ENCODE measurements around the gene NCK1.
"Not testable (repeated sequence)": the region's sequence is repeated elsewhere in the genome, so short reads cannot be mapped to it uniquely, and the experiment has no call there.

The NCK1 gene

GRCh38 chr3:136959599-136959998, 97.6 kb downstream of the NCK1 start:
- Mint-ChIP-seq H3K4me3 (no peak overlapping the region), H3K27me3 (no peaks in the 10 kb centered on the region), H3K36me3 (ENCODE audit: insufficient read depth) (peaks cover 4% of the 10 kb centered on the region), H3K9me3 (no peaks in the 10 kb centered on the region), H3K4me1 (peaks cover 25% of the 10 kb centered on the region), H3K27ac (ENCODE audit: low read depth) (no peak overlapping the region)
- ATAC-seq (replicated peaks; ENCODE audit: extremely low read depth, poor library complexity, severe bottlenecking): no peak
- no peak for DNase-seq (ENCODE audit: low spot score in 2 of 2)

GRCh38 chr3:136960838-136961836, 99.1 kb downstream of the NCK1 start:
- Mint-ChIP-seq H3K4me1 (peaks cover 13% of the 10 kb centered on the region), H3K36me3 (ENCODE audit: insufficient read depth) (peaks cover 4% of the 10 kb centered on the region), H3K27ac (ENCODE audit: low read depth) (no peak overlapping the region), H3K27me3 (no peaks in the 10 kb centered on the region), H3K4me3 (no peak overlapping the region), H3K9me3 (no peaks in the 10 kb centered on the region)
- ATAC-seq (replicated peaks; ENCODE audit: extremely low read depth, poor library complexity, severe bottlenecking) (no peak), DNase-seq (ENCODE audit: low spot score in 2 of 2) (no peak)

GRCh38 chr3:136962927-136963326, 100.9 kb downstream of the NCK1 start:
- DNase-seq (ENCODE audit: low spot score in 2 of 2): no peak
- no peak for ATAC-seq (replicated peaks; ENCODE audit: extremely low read depth, poor library complexity, severe bottlenecking)
- H3K4me1 Mint-ChIP-seq: peaks cover 6% of the 10 kb centered on the region
- H3K36me3 Mint-ChIP-seq (ENCODE audit: insufficient read depth): peaks cover 2% of the 10 kb centered on the region
- no peak overlapping the region for H3K27ac Mint-ChIP-seq (ENCODE audit: low read depth)
- no peak overlapping the region for H3K4me3 Mint-ChIP-seq
- no peaks in the 10 kb centered on the region for H3K27me3 Mint-ChIP-seq
- no peaks in the 10 kb centered on the region for H3K9me3 Mint-ChIP-seq

- not testable (repeated sequence) for H3K36me3 Mint-ChIP-seq (ENCODE audit: insufficient read depth); H3K27ac Mint-ChIP-seq (ENCODE audit: low read depth); H3K27me3 Mint-ChIP-seq; ATAC-seq (replicated peaks; ENCODE audit: extremely low read depth, poor library complexity, severe bottlenecking); DNase-seq (ENCODE audit: low spot score in 2 of 2); H3K4me3 Mint-ChIP-seq; H3K9me3 Mint-ChIP-seq; H3K4me1 Mint-ChIP-seq
These were observed 107.5 kb downstream of the NCK1 start for GRCh38 chr3:136969539-136969938.

- no peaks in the 10 kb centered on the region for H3K36me3 Mint-ChIP-seq (ENCODE audit: insufficient read depth)
- H3K4me3 Mint-ChIP-seq: no peak overlapping the region
These were observed 111.3 kb downstream of the NCK1 start for GRCh38 chr3:136973352-136973751.

GRCh38 chr3:136974670-136975069, 112.7 kb downstream of the NCK1 start:
- Mint-ChIP-seq H3K27ac (ENCODE audit: low read depth) (no peak overlapping the region), H3K36me3 (ENCODE audit: insufficient read depth) (no peaks in the 10 kb centered on the region), H3K27me3 (no peaks in the 10 kb centered on the region), H3K4me3 (no peak overlapping the region), H3K4me1 (no peaks in the 10 kb centered on the region), H3K9me3 (peaks cover 7% of the 10 kb centered on the region)
- DNase-seq (ENCODE audit: low spot score in 2 of 2) (no peak), ATAC-seq (replicated peaks; ENCODE audit: extremely low read depth, poor library complexity, severe bottlenecking) (no peak)

More at GRCh38 chr3:136973352-136973751, 111.3 kb downstream of the NCK1 start:
- DNase-seq (ENCODE audit: low spot score in 2 of 2): no peak
- no peaks in the 10 kb centered on the region for H3K27me3 Mint-ChIP-seq
- ATAC-seq (replicated peaks; ENCODE audit: extremely low read depth, poor library complexity, severe bottlenecking): no peak
- peaks cover 7% of the 10 kb centered on the region for H3K9me3 Mint-ChIP-seq
- H3K27ac Mint-ChIP-seq (ENCODE audit: low read depth): no peak overlapping the region
- no peaks in the 10 kb centered on the region for H3K4me1 Mint-ChIP-seq

- Mint-ChIP-seq H3K9me3 (peaks cover 4% of the 10 kb centered on the region), H3K27me3 (no peaks in the 10 kb centered on the region), H3K4me1 (no peaks in the 10 kb centered on the region), H3K27ac (ENCODE audit: low read depth) (no peak overlapping the region), H3K36me3 (ENCODE audit: insufficient read depth) (no peaks in the 10 kb centered on the region), H3K4me3 (no peak overlapping the region)
- ATAC-seq (replicated peaks; ENCODE audit: extremely low read depth, poor library complexity, severe bottlenecking) (no peak), DNase-seq (ENCODE audit: low spot score in 2 of 2) (no peak)
These were observed 117.2 kb downstream of the NCK1 start for GRCh38 chr3:136979204-136979603.

- no peak for ATAC-seq (replicated peaks; ENCODE audit: extremely low read depth, poor library complexity, severe bottlenecking)
- Mint-ChIP-seq H3K27me3 (no peaks in the 10 kb centered on the region), H3K36me3 (ENCODE audit: insufficient read depth) (no peaks in the 10 kb centered on the region), H3K9me3 (no peaks in the 10 kb centered on the region), H3K4me3 (no peak overlapping the region), H3K27ac (ENCODE audit: low read depth) (no peak overlapping the region), H3K4me1 (no peaks in the 10 kb centered on the region)
- DNase-seq (ENCODE audit: low spot score in 2 of 2): no peak
These were observed 117.7 kb downstream of the NCK1 start for GRCh38 chr3:136979684-136980083.

GRCh38 chr3:136982033-136982432, 120.0 kb downstream of the NCK1 start:
- no peaks in the 10 kb centered on the region for H3K27me3 Mint-ChIP-seq
- H3K9me3 Mint-ChIP-seq: no peaks in the 10 kb centered on the region
- H3K27ac Mint-ChIP-seq (ENCODE audit: low read depth): no peak overlapping the region
- no peak for DNase-seq (ENCODE audit: low spot score in 2 of 2)
- ATAC-seq (replicated peaks; ENCODE audit: extremely low read depth, poor library complexity, severe bottlenecking): no peak
- no peak overlapping the region for H3K4me3 Mint-ChIP-seq
- no peaks in the 10 kb centered on the region for H3K4me1 Mint-ChIP-seq
- no peaks in the 10 kb centered on the region for H3K36me3 Mint-ChIP-seq (ENCODE audit: insufficient read depth)

- Mint-ChIP-seq H3K27me3 (no peaks in the 10 kb centered on the region), H3K4me3 (no peak overlapping the region), H3K4me1 (no peaks in the 10 kb centered on the region), H3K9me3 (no peaks in the 10 kb centered on the region), H3K27ac (ENCODE audit: low read depth) (no peak overlapping the region), H3K36me3 (ENCODE audit: insufficient read depth) (no peaks in the 10 kb centered on the region)
- ATAC-seq (replicated peaks; ENCODE audit: extremely low read depth, poor library complexity, severe bottlenecking) (no peak), DNase-seq (ENCODE audit: low spot score in 2 of 2) (no peak)
These were observed 120.6 kb downstream of the NCK1 start for GRCh38 chr3:136982520-136983138.

- Mint-ChIP-seq H3K36me3 (ENCODE audit: insufficient read depth) (no peaks in the 10 kb centered on the region), H3K9me3 (no peaks in the 10 kb centered on the region), H3K27ac (ENCODE audit: low read depth) (no peak overlapping the region), H3K4me3 (no peak overlapping the region), H3K4me1 (no peaks in the 10 kb centered on the region), H3K27me3 (no peaks in the 10 kb centered on the region)
- DNase-seq (ENCODE audit: low spot score in 2 of 2) (no peak), ATAC-seq (replicated peaks; ENCODE audit: extremely low read depth, poor library complexity, severe bottlenecking) (no peak)
These were observed 122.8 kb downstream of the NCK1 start for GRCh38 chr3:136984837-136985236.

GRCh38 chr3:136987398-136987980, 125.5 kb downstream of the NCK1 start:
- not testable (repeated sequence) for H3K4me1 Mint-ChIP-seq; H3K27me3 Mint-ChIP-seq; ATAC-seq (replicated peaks; ENCODE audit: extremely low read depth, poor library complexity, severe bottlenecking); H3K36me3 Mint-ChIP-seq (ENCODE audit: insufficient read depth); DNase-seq (ENCODE audit: low spot score in 2 of 2); H3K9me3 Mint-ChIP-seq; H3K4me3 Mint-ChIP-seq; H3K27ac Mint-ChIP-seq (ENCODE audit: low read depth)

GRCh38 chr3:136988651-136989050, 126.6 kb downstream of the NCK1 start:
- Mint-ChIP-seq H3K4me1 (no peaks in the 10 kb centered on the region), H3K9me3 (no peaks in the 10 kb centered on the region), H3K27me3 (no peaks in the 10 kb centered on the region), H3K4me3 (no peak overlapping the region), H3K36me3 (ENCODE audit: insufficient read depth) (no peaks in the 10 kb centered on the region), H3K27ac (ENCODE audit: low read depth) (no peak overlapping the region)
- no peak for DNase-seq (ENCODE audit: low spot score in 2 of 2)
- no peak for ATAC-seq (replicated peaks; ENCODE audit: extremely low read depth, poor library complexity, severe bottlenecking)
